IMR-90 (cell line): ENCODE measurements around the gene TIMM9. TPM values are rescaled to one million over a fixed set of nuclear protein-coding genes. Genes with fewer than 3 reads are reported as not detected.

ENCODE experiments used
- ATAC-seq: fragments of 200-7000 bp; cut with Tn5 transposase; 2 replicates; pipeline ENCODE4 v1.9.1; 2020; ENCODE audit warnings: low read depth, mild to moderate bottlenecking, moderate library complexity
- Bru-seq: library from RNA; stranded (reverse); fragments of 400-500 nt; gene quantifications from one replicate; lab custom pipeline; 2021; lab: Mats Ljungman, UMichigan
- BruChase-seq, 2 experiments: library from RNA; stranded (reverse); fragments of 400-500 nt; gene quantifications; one replicate each; lab custom pipeline; 2021; lab: Mats Ljungman, UMichigan
- BruUV-seq: library from RNA; stranded (reverse); fragments of 400-500 nt; replicated peaks from 2 replicates; lab custom pipeline; 2021; lab: Mats Ljungman, UMichigan
- CTCF ChIA-PET: fragments of 300-600 bp; formaldehyde crosslinking; extraction: SDS; loops from one replicate; lab custom pipeline; 2021; ENCODE audit warnings: antibody characterized with exemption; lab: Yijun Ruan, JAX
- POLR2A ChIA-PET: fragments of 300-600 bp; sonication (Branson Sonifier 250); formaldehyde crosslinking; loops from one replicate; lab custom pipeline; 2022; ENCODE audit warnings: antibody characterized with exemption; ENCODE audit not compliant: unreplicated experiment; lab: Charles Lee
- DNase-seq: peaks from one replicate; pipeline ENCODE4 v3.0.0; 2013
- H2AFZ ChIP-seq: replicated peaks from 2 replicates; pipeline ENCODE3; 2013; ENCODE audit warnings: low read length, mild to moderate bottlenecking; ENCODE audit not compliant: poor library complexity
- H2AK5ac ChIP-seq: 2 replicates; pipeline ENCODE4 v1.6.1; 2013; ENCODE audit warnings: low read depth, low read length, inconsistent platforms
- H2AK9ac ChIP-seq: replicated peaks from 2 replicates; pipeline ENCODE3; 2013; ENCODE audit warnings: mild to moderate bottlenecking, low read depth, low read length, moderate library complexity; ENCODE audit not compliant: poor library complexity
- H2BK120ac ChIP-seq: 2 replicates; pipeline ENCODE4 v1.6.1; 2013; ENCODE audit warnings: low read depth, low read length, inconsistent platforms
- H2BK15ac ChIP-seq: 3 replicates; pipeline ENCODE4 v1.6.1; 2013; ENCODE audit warnings: low read depth, low read length, inconsistent platforms
- H2BK20ac ChIP-seq: 2 replicates; pipeline ENCODE4 v1.6.1; 2013; ENCODE audit warnings: low read depth, mild to moderate bottlenecking, inconsistent platforms, low read length, moderate library complexity
- H2BK5ac ChIP-seq: 2 replicates; pipeline ENCODE4 v1.6.1; 2013; ENCODE audit warnings: mild to moderate bottlenecking, low read depth, low read length, inconsistent platforms; ENCODE audit not compliant: poor library complexity, severe bottlenecking
- H3K14ac ChIP-seq: replicated peaks from 2 replicates; pipeline ENCODE4 v1.6.1; 2013; ENCODE audit warnings: low read depth, low read length, inconsistent platforms
- H3K18ac ChIP-seq: 2 replicates; pipeline ENCODE4 v1.6.1; 2013; ENCODE audit warnings: low read depth, low read length, control low read depth
- H3K23ac ChIP-seq: 2 replicates; pipeline ENCODE4 v1.6.1; 2013; ENCODE audit warnings: low read depth, low read length, inconsistent platforms
- H3K27ac ChIP-seq: 2 replicates; pipeline ENCODE4 v1.5.1; 2013; ENCODE audit warnings: mild to moderate bottlenecking, control low read depth, low read length; ENCODE audit not compliant: insufficient read depth
- H3K27me3 ChIP-seq: 2 replicates; pipeline ENCODE4 v1.6.1; 2013; ENCODE audit warnings: low read length; ENCODE audit not compliant: control insufficient read depth, insufficient read depth
- H3K36me3 ChIP-seq: 2 replicates; pipeline ENCODE4 v1.6.1; 2013; ENCODE audit warnings: low read length, mixed read lengths; ENCODE audit not compliant: control insufficient read depth, insufficient read depth
- H3K4ac ChIP-seq: 2 replicates; pipeline ENCODE4 v1.6.1; 2013; ENCODE audit warnings: low read depth, low read length, inconsistent platforms
- H3K4me1 ChIP-seq: 2 replicates; pipeline ENCODE4 v1.6.1; 2013; ENCODE audit warnings: low read length, mixed read lengths; ENCODE audit not compliant: control insufficient read depth, insufficient read depth
- H3K4me2 ChIP-seq: 2 replicates; pipeline ENCODE4 v1.6.1; 2013; ENCODE audit warnings: low read depth, mild to moderate bottlenecking, control low read depth, low read length, moderate library complexity
- H3K4me3 ChIP-seq: 2 replicates; pipeline ENCODE4 v1.5.1; 2013; ENCODE audit warnings: low read depth, mild to moderate bottlenecking, control low read depth, low read length, moderate library complexity; ENCODE audit not compliant: insufficient read depth
- H3K56ac ChIP-seq: 2 replicates; pipeline ENCODE4 v1.6.1; 2013; ENCODE audit warnings: low read length, inconsistent platforms; ENCODE audit not compliant: insufficient read depth; ENCODE audit errors: extremely low read depth
- H3K79me1 ChIP-seq, 2 experiments: 2 replicates each; pipeline ENCODE4 v1.6.1; 2013; ENCODE audit warnings: low read length in 2 of 2, inconsistent platforms in 1 of 2, low read depth in 1 of 2
- H3K9ac ChIP-seq: 2 replicates; pipeline ENCODE4 v1.6.1; 2013; ENCODE audit warnings: low read depth, low read length, control low read depth
- H3K9me1 ChIP-seq: 2 replicates; pipeline ENCODE4 v1.6.1; 2013; ENCODE audit warnings: low read length, inconsistent platforms; ENCODE audit not compliant: insufficient read depth
- H3K9me3 ChIP-seq: 2 replicates; pipeline ENCODE4 v1.6.1; 2013; ENCODE audit warnings: low read length; ENCODE audit not compliant: control insufficient read depth, insufficient read depth
- H4K20me1 ChIP-seq: 2 replicates; pipeline ENCODE4 v1.6.1; 2013; ENCODE audit warnings: low read length, inconsistent platforms; ENCODE audit not compliant: insufficient read depth
- H4K5ac ChIP-seq: 2 replicates; pipeline ENCODE4 v1.6.1; 2013; ENCODE audit warnings: mild to moderate bottlenecking, low read depth, low read length, control low read depth
- H4K8ac ChIP-seq, 2 experiments: 2 replicates each; pipeline ENCODE4 v1.6.1; 2013; ENCODE audit warnings: low read depth in 2 of 2, low read length in 2 of 2, control low read depth in 1 of 2, inconsistent platforms in 1 of 2
- H4K91ac ChIP-seq: 2 replicates; pipeline ENCODE4 v1.6.1; 2013; ENCODE audit warnings: low read depth, low read length, inconsistent platforms; ENCODE audit not compliant: insufficient read depth
- BHLHE40 ChIP-seq: fragments of 150-350 bp; IDR thresholded peaks from 2 replicates; pipeline ENCODE4 v1.6.1; 2016; ENCODE audit warnings: mild to moderate bottlenecking, low read depth, low read length
- CEBPB ChIP-seq: IDR thresholded peaks from 2 replicates; pipeline ENCODE4 v1.6.1; 2012; ENCODE audit warnings: low read depth, low read length, improper control_type of control experiment
- CHD1 ChIP-seq: IDR thresholded peaks from 2 replicates; pipeline ENCODE4 v1.6.1; 2012; ENCODE audit warnings: low read depth, low read length, improper control_type of control experiment
- CTCF ChIP-seq: conservative IDR thresholded peaks from 2 replicates; pipeline ENCODE4 v1.5.1; 2012; ENCODE audit warnings: mild to moderate bottlenecking, low read depth, low read length, improper control_type of control experiment
- MAFK ChIP-seq: IDR thresholded peaks from 2 replicates; pipeline ENCODE4 v1.6.1; 2012; ENCODE audit warnings: low read depth, low read length, improper control_type of control experiment
- MXI1 ChIP-seq: IDR thresholded peaks from 2 replicates; pipeline ENCODE4 v1.6.1; 2012; ENCODE audit warnings: low read depth, mild to moderate bottlenecking, low read length, moderate library complexity, borderline replicate concordance
- NFE2L2 ChIP-seq: fragments of 150-350 bp; IDR thresholded peaks from 2 replicates; pipeline ENCODE4 v1.6.1; 2016; ENCODE audit warnings: low read depth, mild to moderate bottlenecking, low read length
- RAD21 ChIP-seq: IDR thresholded peaks from 2 replicates; pipeline ENCODE4 v1.6.1; 2012; ENCODE audit warnings: low read length, improper control_type of control experiment
- RCOR1 ChIP-seq: IDR thresholded peaks from 2 replicates; pipeline ENCODE4 v1.6.1; 2012; ENCODE audit warnings: mild to moderate bottlenecking, low read length, improper control_type of control experiment; ENCODE audit not compliant: insufficient replicate concordance
- RFX5 ChIP-seq: IDR thresholded peaks from 2 replicates; pipeline ENCODE4 v1.8.0; 2012; ENCODE audit warnings: low read depth, mild to moderate bottlenecking, low read length, moderate library complexity
- SMC3 ChIP-seq: fragments of 150-350 bp; IDR thresholded peaks from 2 replicates; pipeline ENCODE4 v1.6.1; 2016; ENCODE audit warnings: low read depth, mild to moderate bottlenecking, antibody characterized with exemption, low read length, moderate library complexity
- WGBS, 2 experiments: methylation state at CpG; one replicate each; pipeline versions ENCODE4 v1.1.5 to v1.1.7; 2013; ENCODE audit warnings: missing lambda C conversion rate in 2 of 2; ENCODE audit not compliant: insufficient read length in 1 of 2; ENCODE audit errors: extremely low coverage in 2 of 2; 5-methylcytosine and 5-hydroxymethylcytosine counted together
- dilution Hi-C: fragments of 300-500 bp; cut with HindIII; formaldehyde crosslinking; loops from one replicate; pipeline ENCODE4 v1.14.3; 2018; ENCODE audit warnings: low sequenced_read_pairs; ENCODE audit not compliant: unreplicated experiment
- in situ Hi-C: fragments of 300-500 bp; cut with MboI; formaldehyde crosslinking; loops from 3 replicates; pipeline ENCODE4 v1.14.3; 2019; ENCODE audit warnings: low sequenced_read_pairs, inconsistent platforms, mixed read lengths
- intact Hi-C: fragments of 100-400 bp; cut with micrococcal nuclease; formaldehyde crosslinking; loops from 2 replicates; pipeline ENCODE4 v1.10.0; 2022
- long read RNA-seq: library from polyadenylated mRNA; unstranded; transcript quantifications from one replicate; pipeline ENCODE4 v2.0.0, GENCODE V29; 2021; ENCODE audit not compliant: unreplicated experiment
- polyA plus RNA-seq, 3 experiments: library from polyadenylated mRNA; depleted of rRNA; stranded (reverse); fragments of >200 nt; gene quantifications; 2 replicates each; pipeline ENCODE4 v1.2.3, GENCODE V29; 2012; ENCODE audit warnings: low replicate concordance in 1 of 3
- total RNA-seq: library from RNA; depleted of rRNA; stranded (reverse); fragments of >200 nt; gene quantifications from 2 replicates; pipeline ENCODE4 v1.2.3, GENCODE V29; 2012; rRNA removed
- TF ChIP-seq, protein P1 (sequence below): fragments of 150-350 bp; IDR thresholded peaks from 2 replicates; pipeline ENCODE4 v1.6.1; 2016; ENCODE audit warnings: low read depth, mild to moderate bottlenecking, low read length, moderate library complexity, borderline replicate concordance

Gene TIMM9, protein sequence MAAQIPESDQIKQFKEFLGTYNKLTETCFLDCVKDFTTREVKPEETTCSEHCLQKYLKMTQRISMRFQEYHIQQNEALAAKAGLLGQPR
- total RNA-seq (27.8 and 49.7 TPM in 2 replicates), polyA plus RNA-seq (2012; rRNA removed) (19.2 and 23.7 TPM in 2 replicates), Bru-seq, nascent RNA (percentile 66 among the genes with signal in this experiment), BruChase-seq, experiment 1, labeled RNA remaining after a 6-hour chase (percentile 79 among the genes with signal in this experiment), BruChase-seq, experiment 2, labeled RNA remaining after a 2-hour chase (percentile 75 among the genes with signal in this experiment)
- 16.3 and 19.4 TPM in 2 replicates for polyA plus RNA-seq (2012; cell fraction: cytosol; rRNA removed)
- polyA plus RNA-seq (2012; cell fraction: nucleus; rRNA removed; ENCODE audit: low replicate concordance), result 2.4 and 14.6 TPM in 2 replicates
- long read RNA-seq, partial matches to known transcripts, result 8 of 10 reads
- long read RNA-seq, other reads (novel, unspliced or antisense), result 0 of 10 reads

GRCh38 chr14:58427281-58428117 is at the start of gene TIMM9, which contains the start of gene KIAA0586:
Gene TIMM9, minus strand, starts transcription at chr14:58427531. Its CDS starts 15,586 bp downstream, at chr14:58411945.
Gene KIAA0586, plus strand, starts transcription at chr14:58427719. Its CDS starts 546 bp downstream, at chr14:58428265.
- Histone ChIP-seq H3K23ac (peak within 1 kb of the TSS; percentile 86), H3K18ac (peak within 1 kb of the TSS; percentile 88), H3K9me3 (no peaks in the 10 kb centered on the region), H4K20me1 (no peaks in the 10 kb centered on the region), H2AK5ac (peak within 1 kb of the TSS; percentile 2; the same call in 1 of the 2 replicates), H3K4me1 (no peaks in the 10 kb centered on the region), H4K5ac (peak within 1 kb of the TSS; percentile 83), H2AK9ac (peak within 1 kb of the TSS; percentile 84), H2AFZ (peak within 1 kb of the TSS; percentile 95), H3K4me3 (peak within 1 kb of the TSS; percentile 92), H2BK5ac (peak within 1 kb of the TSS; percentile 96), H3K14ac (peak within 1 kb of the TSS; percentile 97), H3K27me3 (no peaks in the 10 kb centered on the region), H2BK120ac (peak within 1 kb of the TSS; percentile 97), H2BK20ac (peak within 1 kb of the TSS; percentile 96), H3K4me2 (peak within 1 kb of the TSS; percentile 97), H4K8ac (peak within 1 kb of the TSS; percentile 90 to 98), H3K79me1 (peaks cover 2 to 22% of the 10 kb centered on the region in 2 experiments; a peak in 2 of 4 replicates), H3K27ac (peak within 1 kb of the TSS; percentile 93), H3K9me1 (no peaks in the 10 kb centered on the region), H3K4ac (peak within 1 kb of the TSS; percentile 96), H4K91ac (peak within 1 kb of the TSS; percentile 95), H2BK15ac (peak within 1 kb of the TSS; percentile 86), H3K56ac (peak within 1 kb of the TSS; percentile 99), H3K9ac (peak within 1 kb of the TSS; percentile 98), H3K36me3 (0 out of 2 replicates have a peak, but pooled peaks cover 2% of the 10 kb centered on the region)
- ATAC-seq, result peak; percentile 95
- TSS peak; percentile 79 for BruUV-seq
- intact Hi-C loops (loop anchor here (2.0 kb wide), 1 partner anchor 129 kb away; the partner anchor contains the start of gene ARID4A), dilution Hi-C loops (no loop called here), in situ Hi-C loops (no loop called here)
- peak; percentile 99 for DNase-seq
- CTCF ChIA-PET, result no interaction called here
- no CpG with 5 or more reads among the region's 33 CpGs for WGBS, 2 experiments
- POLR2A ChIA-PET, result interaction anchor here (0.6 kb wide), 2 partner anchors 122 to 738 kb away, joined by 3 read pairs; no protein-coding TSS in a partner anchor
- TF ChIP-seq CEBPB (no peak), RAD21 (no peak), BHLHE40 (peak; percentile 56; the same call in 1 of the 2 replicates), CHD1 (peak; percentile 62; the same call in 1 of the 2 replicates), SMC3 (no peak), MXI1 (peak; percentile 82), RFX5 (no peak), MAFK (no peak), NFE2L2 (no peak), RCOR1 (peak; percentile 47), CTCF (no peak)
- TF ChIP-seq, protein P1, sequence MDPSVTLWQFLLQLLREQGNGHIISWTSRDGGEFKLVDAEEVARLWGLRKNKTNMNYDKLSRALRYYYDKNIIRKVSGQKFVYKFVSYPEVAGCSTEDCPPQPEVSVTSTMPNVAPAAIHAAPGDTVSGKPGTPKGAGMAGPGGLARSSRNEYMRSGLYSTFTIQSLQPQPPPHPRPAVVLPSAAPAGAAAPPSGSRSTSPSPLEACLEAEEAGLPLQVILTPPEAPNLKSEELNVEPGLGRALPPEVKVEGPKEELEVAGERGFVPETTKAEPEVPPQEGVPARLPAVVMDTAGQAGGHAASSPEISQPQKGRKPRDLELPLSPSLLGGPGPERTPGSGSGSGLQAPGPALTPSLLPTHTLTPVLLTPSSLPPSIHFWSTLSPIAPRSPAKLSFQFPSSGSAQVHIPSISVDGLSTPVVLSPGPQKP, result no peak
